Spleen (tissue), 11 donors: ENCODE measurements around the gene FGF4. TPM values are rescaled to one million over a fixed set of nuclear protein-coding genes. Genes with fewer than 3 reads are reported as not detected.

Source experiments
- DNase-seq: peaks from one replicate; pipeline ENCODE4 v3.0.0-alpha.2; 2020
- H3K27ac ChIP-seq, 8 donors: fragments of 200-600 bp; sonication (generic) in 7 of 8; 1 replicate in 4 of 8; 2 replicates in 4 of 8; pipeline versions ENCODE4 v1.5.0 to v1.8.0; 2016 to 2021; ENCODE audit warnings: inconsistent platforms in 4 of 8, mild to moderate bottlenecking in 4 of 8, moderate library complexity in 1 of 8
- H3K27me3 ChIP-seq, 7 donors: fragments of 200-600 bp; sonication (generic) in 6 of 7; replicated peaks in 1 of 7; 1 replicate in 4 of 7; 2 replicates in 3 of 7; pipeline versions ENCODE4 v1.5.0 to v1.8.0; 2016 to 2021; ENCODE audit warnings: inconsistent platforms in 3 of 7, mild to moderate bottlenecking in 1 of 7
- H3K36me3 ChIP-seq, 6 donors: fragments of 200-600 bp; sonication (generic) in 5 of 6; 1 replicate in 4 of 6; 2 replicates in 2 of 6; pipeline versions ENCODE4 v1.5.0 to v1.8.0; 2016 to 2021; ENCODE audit warnings: inconsistent platforms in 2 of 6
- H3K4me1 ChIP-seq, 6 donors: fragments of 200-600 bp; sonication (generic) in 5 of 6; 1 replicate in 3 of 6; 2 replicates in 3 of 6; pipeline versions ENCODE4 v1.5.0 to v1.8.0; 2016 to 2021; ENCODE audit warnings: inconsistent platforms in 3 of 6
- H3K4me3 ChIP-seq, 8 donors: fragments of 200-600 bp; sonication (generic) in 7 of 8; 1 replicate in 4 of 8; 2 replicates in 4 of 8; pipeline versions ENCODE4 v1.5.0 to v1.8.0; 2016 to 2021; ENCODE audit warnings: inconsistent platforms in 4 of 8, mild to moderate bottlenecking in 4 of 8, moderate library complexity in 2 of 8
- H3K9me3 ChIP-seq, 8 donors: fragments of 200-600 bp; sonication (generic) in 7 of 8; 1 replicate in 4 of 8; 2 replicates in 4 of 8; pipeline versions ENCODE4 v1.5.0 to v1.8.0; 2016 to 2021; ENCODE audit warnings: inconsistent platforms in 4 of 8
- POLR2A ChIP-seq, 3 donors: fragments of 450-650 bp; IDR thresholded peaks; one replicate each; pipeline ENCODE4 v1.5.1; 2017; ENCODE audit warnings: antibody characterized with exemption in 3 of 3, mild to moderate bottlenecking in 1 of 3
- POLR2AphosphoS5 ChIP-seq, 3 donors: sonication (generic); formaldehyde crosslinking; IDR thresholded peaks; one replicate each; pipeline ENCODE4 v1.5.1; 2017; ENCODE audit warnings: antibody characterized with exemption in 3 of 3
- WGBS, 5 donors: extraction: QIAGEN DNeasy Blood & Tissue Kit in 3 of 5; methylation state at CpG; one replicate each; pipeline versions ENCODE4 v1.1.5 to v1.1.7; 2013 to 2018; 5-methylcytosine and 5-hydroxymethylcytosine counted together
- intact Hi-C: fragments of 100-400 bp; cut with DNase I; formaldehyde crosslinking; loops from one replicate; pipeline ENCODE4 v1.15.0; 2023; ENCODE audit warnings: low total_unique reads
- polyA plus RNA-seq, 3 donors: library from polyadenylated mRNA; stranded (reverse); fragments of 200-250 nt; gene quantifications; one replicate each; pipeline ENCODE4 v1.2.1, GENCODE V29; 2013
- total RNA-seq, 7 donors: library from RNA; depleted of rRNA in 3 of 7; stranded (reverse); fragments of >200 nt in 3 of 7; fragmentation: NEBNext Ultra II Directional in 4 of 7; extraction: Animal tissue kit (Norgen Biotek cat#: 25700) in 4 of 7; gene quantifications; one replicate each; pipeline versions ENCODE4 v1.1.0 to v1.2.1, GENCODE V29; 2016 to 2021
- TF ChIP-seq, protein P1 (sequence below), 11 experiments: fragments of 200-600 bp in 7 of 11; fragments of 450-650 bp in 4 of 11; sonication (generic) in 4 of 11; IDR thresholded peaks in 8 of 11; conservative IDR thresholded peaks in 3 of 11; 1 replicate in 7 of 11; 2 replicates in 4 of 11; pipeline versions ENCODE4 v1.4.0 to v1.8.0; 2016 to 2021; ENCODE audit warnings: antibody characterized with exemption in 11 of 11, inconsistent platforms in 4 of 11, mild to moderate bottlenecking in 1 of 11
- donor health status: healthy with polysubstance abuse.
- donor health status: DM: no; HTN: no; CAD: no; lungs with moderate emphysema.
- donor health status: DM: no; HTN: no; CAD: no.
- donor health status: Bipolar disorder and iron deficiency.
- donor health status: healthy.
- donor health status: DM: no; HTN: no; CAD: no.
- donor health status: DM: yes; HTN: yes; CAD: no.

FGF4 gene
- total and polyA plus RNA-seq, 10 donors = not detected

DNA sequence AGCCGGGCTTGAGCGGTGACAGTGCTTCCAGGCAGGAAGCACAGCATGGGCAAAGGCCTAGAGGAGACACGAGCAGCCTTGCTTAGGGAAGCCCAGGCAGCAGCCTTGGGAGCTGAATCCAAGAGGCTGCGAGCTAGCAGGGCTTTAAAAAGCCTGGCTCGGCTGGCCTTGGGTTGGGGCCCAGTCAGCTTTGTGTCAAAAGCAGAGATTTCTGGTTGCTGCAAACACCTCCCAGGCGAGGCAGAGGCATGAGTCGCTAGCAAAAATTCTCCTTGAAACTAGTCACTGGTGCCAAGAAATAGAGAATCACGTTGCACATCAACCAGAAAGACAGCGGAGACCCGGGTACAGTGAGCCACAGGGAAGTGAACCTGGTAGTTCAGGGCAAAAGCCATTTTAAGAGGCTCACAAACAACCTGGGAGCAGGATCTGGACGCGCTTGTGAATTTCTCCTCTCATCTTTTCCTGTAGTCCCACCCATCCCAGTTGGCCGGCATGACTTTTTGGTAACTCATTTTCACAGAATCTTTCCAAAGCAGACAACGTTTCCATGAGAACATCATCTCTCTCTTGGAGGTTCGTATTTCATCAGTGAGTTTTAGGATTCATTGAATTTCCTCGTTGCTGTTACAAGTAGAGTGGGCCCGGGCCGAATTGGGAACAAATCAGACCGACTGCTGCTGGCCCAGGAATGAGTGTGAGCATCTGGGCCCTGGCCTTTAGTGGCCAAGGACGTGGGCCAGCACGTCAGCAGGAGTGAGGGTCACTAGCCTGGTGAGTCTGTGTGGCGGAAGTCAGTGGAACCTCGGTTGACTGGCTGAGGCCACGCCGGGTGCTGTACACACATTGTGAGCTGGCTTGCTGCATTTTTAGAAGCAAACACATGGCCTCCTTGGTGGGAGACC lies 16.4 kb upstream of the FGF4 start:
- intact Hi-C loops = no loop called here
- no peak for DNase-seq
- 77 to 86% (median 83%) methylated on average over 25 of the region's 25 CpGs for WGBS, 5 donors

DNA sequence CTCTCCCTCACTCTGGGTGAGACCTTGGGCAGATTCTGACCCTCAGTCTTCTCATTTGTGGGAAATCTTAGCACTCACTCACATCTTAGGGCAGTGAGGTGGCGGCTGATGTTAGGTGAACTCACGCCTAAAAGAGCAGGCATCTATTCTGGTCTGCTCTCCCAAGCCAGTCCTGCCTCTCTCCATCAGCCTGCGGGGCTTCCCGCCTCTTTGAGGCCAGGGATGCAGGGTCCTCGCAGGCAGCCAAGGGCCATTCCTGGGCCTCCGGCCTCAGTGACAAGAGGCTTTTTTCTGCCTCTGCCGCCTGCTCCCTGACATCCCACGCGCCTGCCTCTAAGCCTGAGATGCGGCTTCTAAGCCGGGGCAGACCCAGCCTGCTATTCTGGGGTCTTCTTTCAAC lies 13.8 kb upstream of the FGF4 start:
- H3K4me1 ChIP-seq = no peaks in the 10 kb centered on the region
- WGBS, 5 donors = 83 to 89% (median 86%) methylated on average over 9 to 11 of the region's 11 CpGs
- no peak for DNase-seq
- H3K36me3 ChIP-seq = no peaks in the 10 kb centered on the region
- H3K27ac ChIP-seq = no peak overlapping the region
- TF ChIP-seq POLR2A (IDR thresholded peaks at IDR 0.05) (no peak), POLR2AphosphoS5 (IDR thresholded peaks at IDR 0.05) (no peak)
- TF ChIP-seq, protein P1, sequence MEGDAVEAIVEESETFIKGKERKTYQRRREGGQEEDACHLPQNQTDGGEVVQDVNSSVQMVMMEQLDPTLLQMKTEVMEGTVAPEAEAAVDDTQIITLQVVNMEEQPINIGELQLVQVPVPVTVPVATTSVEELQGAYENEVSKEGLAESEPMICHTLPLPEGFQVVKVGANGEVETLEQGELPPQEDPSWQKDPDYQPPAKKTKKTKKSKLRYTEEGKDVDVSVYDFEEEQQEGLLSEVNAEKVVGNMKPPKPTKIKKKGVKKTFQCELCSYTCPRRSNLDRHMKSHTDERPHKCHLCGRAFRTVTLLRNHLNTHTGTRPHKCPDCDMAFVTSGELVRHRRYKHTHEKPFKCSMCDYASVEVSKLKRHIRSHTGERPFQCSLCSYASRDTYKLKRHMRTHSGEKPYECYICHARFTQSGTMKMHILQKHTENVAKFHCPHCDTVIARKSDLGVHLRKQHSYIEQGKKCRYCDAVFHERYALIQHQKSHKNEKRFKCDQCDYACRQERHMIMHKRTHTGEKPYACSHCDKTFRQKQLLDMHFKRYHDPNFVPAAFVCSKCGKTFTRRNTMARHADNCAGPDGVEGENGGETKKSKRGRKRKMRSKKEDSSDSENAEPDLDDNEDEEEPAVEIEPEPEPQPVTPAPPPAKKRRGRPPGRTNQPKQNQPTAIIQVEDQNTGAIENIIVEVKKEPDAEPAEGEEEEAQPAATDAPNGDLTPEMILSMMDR (IDR thresholded peaks at IDR 0.05 in 8 of 11, conservative IDR thresholded peaks at IDR 0.05 in 3 of 11) = no peak
- intact Hi-C loops = no loop called here
- no peaks in the 10 kb centered on the region for H3K9me3 ChIP-seq
- no peak overlapping the region for H3K4me3 ChIP-seq
- H3K27me3 ChIP-seq = peaks cover 0 to 46% (median 0%) of the 10 kb centered on the region in 7 donors

More for the DNA sequence above, 16.4 kb upstream of the FGF4 start:
- Histone ChIP-seq H3K27ac (no peak overlapping the region), H3K4me1 (no peaks in the 10 kb centered on the region), H3K36me3 (no peaks in the 10 kb centered on the region), H3K9me3 (no peaks in the 10 kb centered on the region), H3K4me3 (no peak overlapping the region), H3K27me3 (peaks cover 0 to 44% (median 0%) of the 10 kb centered on the region in 7 donors)
- TF ChIP-seq, protein P1 (IDR thresholded peaks at IDR 0.05 in 8 of 11, conservative IDR thresholded peaks at IDR 0.05 in 3 of 11) = no peak
- TF ChIP-seq POLR2AphosphoS5 (IDR thresholded peaks at IDR 0.05) (no peak), POLR2A (IDR thresholded peaks at IDR 0.05) (no peak)

DNA sequence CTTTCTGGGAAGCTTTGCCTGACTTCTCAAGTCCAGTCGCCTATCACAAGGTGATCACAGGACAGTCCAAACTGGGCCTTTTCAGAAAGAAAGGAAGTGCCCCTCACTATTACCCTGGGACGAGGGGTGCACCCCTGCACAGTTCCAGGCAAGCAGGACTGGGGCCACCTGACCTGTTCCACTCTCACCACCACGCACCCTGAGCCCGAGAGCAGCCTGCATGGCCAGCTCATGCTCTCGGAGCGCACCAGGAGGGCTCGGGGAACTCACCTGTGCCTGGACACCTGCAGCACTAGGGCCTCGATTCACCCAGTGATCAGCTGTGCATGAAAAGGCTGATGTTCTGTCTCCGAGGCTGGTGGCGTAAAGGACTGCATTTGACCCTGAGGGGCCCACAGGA lies 12.8 kb upstream of the FGF4 start:
- no peak overlapping the region for H3K27ac ChIP-seq
- H3K4me1 ChIP-seq = no peaks in the 10 kb centered on the region
- intact Hi-C loops = no loop called here
- peaks cover 0 to 46% (median 0%) of the 10 kb centered on the region in 7 donors for H3K27me3 ChIP-seq
- no peaks in the 10 kb centered on the region for H3K9me3 ChIP-seq
- H3K4me3 ChIP-seq = no peak overlapping the region
- DNase-seq = no peak
- 76 to 89% (median 82%) methylated on average over 4 to 10 of the region's 10 CpGs for WGBS, 5 donors
- TF ChIP-seq, protein P1 (IDR thresholded peaks at IDR 0.05 in 8 of 11, conservative IDR thresholded peaks at IDR 0.05 in 3 of 11) = no peak
- H3K36me3 ChIP-seq = no peaks in the 10 kb centered on the region

DNA sequence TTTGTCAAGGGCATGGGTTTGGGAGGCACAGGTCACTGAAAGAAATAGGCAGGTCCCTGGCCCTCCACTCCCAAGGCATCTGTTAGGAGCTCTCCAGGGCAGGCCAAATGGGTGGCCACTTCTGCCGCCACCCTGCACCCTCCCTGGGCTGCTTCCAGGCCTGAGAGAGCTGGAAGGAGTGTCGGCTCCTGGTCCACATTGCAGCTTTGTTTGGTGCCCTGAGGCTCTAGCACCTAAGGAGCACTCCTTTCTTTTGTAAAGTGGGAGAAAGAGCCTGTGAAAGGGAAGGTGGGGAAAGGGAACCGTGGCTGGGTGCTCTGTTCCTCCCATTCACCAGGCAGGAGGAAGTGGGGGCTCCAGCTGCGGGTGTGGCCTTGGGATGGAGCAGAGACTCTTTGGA lies 12.3 kb upstream of the FGF4 start:
- DNase-seq = no peak
- H3K36me3 ChIP-seq = no peaks in the 10 kb centered on the region
- H3K4me1 ChIP-seq = no peaks in the 10 kb centered on the region
- no peak overlapping the region for H3K4me3 ChIP-seq
- peaks cover 0 to 47% (median 0%) of the 10 kb centered on the region in 7 donors for H3K27me3 ChIP-seq
- 36 to 50% (median 47%) methylated on average over 4 of the region's 4 CpGs for WGBS, 5 donors
- H3K9me3 ChIP-seq = no peaks in the 10 kb centered on the region
- TF ChIP-seq POLR2A (IDR thresholded peaks at IDR 0.05) (no peak), POLR2AphosphoS5 (IDR thresholded peaks at IDR 0.05) (no peak)
- TF ChIP-seq, protein P1 (IDR thresholded peaks at IDR 0.05 in 8 of 11, conservative IDR thresholded peaks at IDR 0.05 in 3 of 11) = no peak
- intact Hi-C loops = no loop called here
- no peak overlapping the region for H3K27ac ChIP-seq
